WTC11 (cell line): Measurements from ENCODE around the gene TPK1. TPM values are rescaled to one million over a fixed set of nuclear protein-coding genes. Genes with fewer than 3 reads are reported as not detected.

ENCODE experiments used
- ATAC-seq: fragments of 200-7000 bp; cut with Tn5 transposase; 2 replicates; pipeline ENCODE4 v1.10.0; 2021; ENCODE audit warnings: mild to moderate bottlenecking, moderate library complexity
- CTCF ChIA-PET: fragments of 300-600 bp; sonication (Branson Sonifier 250); formaldehyde crosslinking; loops from one replicate; lab custom pipeline; 2021; ENCODE audit warnings: antibody characterized with exemption; lab: Charles Lee
- POLR2A ChIA-PET: fragments of 350-600 bp; sonication (Branson Sonifier 250); formaldehyde crosslinking; loops from one replicate; lab custom pipeline; 2021; ENCODE audit warnings: antibody characterized with exemption; lab: Charles Lee
- DNase-seq: peaks from one replicate; pipeline ENCODE4 v3.0.0; 2021; ENCODE audit warnings: low spot score
- H3K27ac Mint-ChIP-seq: 2 replicates; pipeline ENCODE4 v1.8.0; 2021; ENCODE audit warnings: mixed read lengths
- H3K27me3 Mint-ChIP-seq: 2 replicates; pipeline ENCODE4 v1.8.0; 2021; ENCODE audit warnings: low read depth, mild to moderate bottlenecking, moderate library complexity, mixed read lengths
- H3K36me3 Mint-ChIP-seq: 2 replicates; pipeline ENCODE4 v1.8.0; 2021; ENCODE audit warnings: mixed read lengths
- H3K4me1 Mint-ChIP-seq: 2 replicates; pipeline ENCODE4 v1.8.0; 2022; ENCODE audit warnings: mixed read lengths
- H3K4me3 Mint-ChIP-seq: 2 replicates; pipeline ENCODE4 v1.8.0; 2021; ENCODE audit warnings: mild to moderate bottlenecking, moderate library complexity, mixed read lengths
- H3K9me3 Mint-ChIP-seq: 2 replicates; pipeline ENCODE4 v1.8.0; 2021; ENCODE audit warnings: mixed read lengths
- CBFB ChIP-seq: sonication (generic); formaldehyde crosslinking; IDR thresholded peaks from 2 replicates; pipeline ENCODE4 v1.8.1; 2022; ENCODE audit warnings: mild to moderate bottlenecking, low read depth, missing genetic modification reagents
- ELF4 ChIP-seq: sonication (generic); formaldehyde crosslinking; IDR thresholded peaks from 2 replicates; pipeline ENCODE4 v1.8.1; 2022; ENCODE audit warnings: low read depth, mild to moderate bottlenecking, moderate library complexity, missing genetic modification reagents
- GABPB1 ChIP-seq: sonication (generic); formaldehyde crosslinking; IDR thresholded peaks from 2 replicates; pipeline ENCODE4 v1.8.1; 2023; ENCODE audit warnings: mild to moderate bottlenecking, missing genetic modification reagents
- JUN ChIP-seq: sonication (generic); formaldehyde crosslinking; IDR thresholded peaks from 2 replicates; pipeline ENCODE4 v1.8.0; 2023; ENCODE audit warnings: mild to moderate bottlenecking, missing genetic modification reagents
- KAT7 ChIP-seq: sonication (generic); formaldehyde crosslinking; IDR thresholded peaks from 2 replicates; pipeline ENCODE4 v1.8.1; 2023; ENCODE audit warnings: missing genetic modification reagents, mild to moderate bottlenecking, borderline replicate concordance
- MYBL2 ChIP-seq: sonication (generic); formaldehyde crosslinking; IDR thresholded peaks from 2 replicates; pipeline ENCODE4 v1.8.1; 2023; ENCODE audit warnings: mild to moderate bottlenecking, moderate library complexity, missing genetic modification reagents
- NR3C1 ChIP-seq: sonication (generic); formaldehyde crosslinking; conservative IDR thresholded peaks from 2 replicates; pipeline ENCODE4 v1.8.1; 2023; ENCODE audit warnings: low read depth, mild to moderate bottlenecking, missing genetic modification reagents
- RORB ChIP-seq: fragments of 250-450 bp; sonication (Bioruptor Pico); IDR thresholded peaks from 2 replicates; pipeline ENCODE4 v1.9.0; 2021; ENCODE audit warnings: mild to moderate bottlenecking
- SOX15 ChIP-seq: fragments of 250-450 bp; sonication (Bioruptor Pico); IDR thresholded peaks from 2 replicates; pipeline ENCODE4 v1.9.0; 2021; ENCODE audit warnings: mild to moderate bottlenecking
- TP53 ChIP-seq: sonication (generic); formaldehyde crosslinking; IDR thresholded peaks from 2 replicates; pipeline ENCODE4 v1.8.1; 2023; ENCODE audit warnings: mild to moderate bottlenecking, missing genetic modification reagents
- ZNF423 ChIP-seq: fragments of 250-450 bp; sonication (Bioruptor Pico); IDR thresholded peaks from 2 replicates; pipeline ENCODE4 v2.1.2; 2022; ENCODE audit warnings: mild to moderate bottlenecking, moderate library complexity
- total RNA-seq: library from RNA; stranded (reverse); gene quantifications from 3 replicates; pipeline ENCODE4 v1.2.3, GENCODE V29; 2021
- TF ChIP-seq, protein P1 (sequence below): fragments of 250-450 bp; sonication (Bioruptor Pico); IDR thresholded peaks from 2 replicates; pipeline ENCODE4 v1.9.0; 2021; ENCODE audit warnings: mild to moderate bottlenecking, borderline replicate concordance
- TF ChIP-seq, protein P2 (sequence below): sonication (generic); formaldehyde crosslinking; conservative IDR thresholded peaks from 2 replicates; pipeline ENCODE4 v1.8.1; 2023; ENCODE audit warnings: mild to moderate bottlenecking, low read depth, missing genetic modification reagents, moderate library complexity
- TF ChIP-seq, protein P3 (sequence below): sonication (generic); formaldehyde crosslinking; IDR thresholded peaks from 2 replicates; pipeline ENCODE4 v1.8.0; 2022; ENCODE audit warnings: missing genetic modification reagents
- TF ChIP-seq, protein P4 (sequence below): fragments of 250-450 bp; sonication (Bioruptor Pico); IDR thresholded peaks from 2 replicates; pipeline ENCODE4 v1.9.0; 2021; ENCODE audit warnings: moderate library complexity, mild to moderate bottlenecking, inconsistent platforms, borderline replicate concordance
- TF ChIP-seq, protein P5 (sequence below): fragments of 250-450 bp; sonication (Bioruptor Pico); IDR thresholded peaks from 2 replicates; pipeline ENCODE4 v1.9.0; 2021; ENCODE audit warnings: mild to moderate bottlenecking
- TF ChIP-seq, protein P6 (sequence below): sonication (generic); formaldehyde crosslinking; IDR thresholded peaks from 2 replicates; pipeline ENCODE4 v1.8.1; 2022; ENCODE audit warnings: mild to moderate bottlenecking, missing genetic modification reagents, moderate library complexity, borderline replicate concordance

The TPK1 gene
- total RNA-seq, 1 experiment from 2014 or later = 2.7 TPM

DNA sequence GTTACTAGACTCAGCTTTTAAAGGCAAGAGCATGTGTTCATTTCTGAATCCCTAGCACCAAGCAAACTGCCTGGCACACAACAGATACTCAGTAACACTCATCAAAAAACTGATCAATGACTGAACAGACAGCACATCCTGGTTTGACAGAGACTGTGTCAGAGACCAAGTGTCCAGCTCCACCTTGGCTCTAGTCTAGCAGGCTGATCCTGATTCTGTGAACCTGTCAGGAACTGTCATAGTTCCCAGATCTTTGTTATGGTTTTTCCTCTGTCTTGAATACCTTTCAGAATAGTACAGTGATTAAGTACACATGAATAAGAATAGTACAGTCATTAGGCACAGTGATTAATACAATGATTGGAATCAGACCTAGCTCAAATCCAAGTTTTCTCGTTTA is 53.0 kb downstream of the TPK1 start (continued):
- TF ChIP-seq, protein P1, sequence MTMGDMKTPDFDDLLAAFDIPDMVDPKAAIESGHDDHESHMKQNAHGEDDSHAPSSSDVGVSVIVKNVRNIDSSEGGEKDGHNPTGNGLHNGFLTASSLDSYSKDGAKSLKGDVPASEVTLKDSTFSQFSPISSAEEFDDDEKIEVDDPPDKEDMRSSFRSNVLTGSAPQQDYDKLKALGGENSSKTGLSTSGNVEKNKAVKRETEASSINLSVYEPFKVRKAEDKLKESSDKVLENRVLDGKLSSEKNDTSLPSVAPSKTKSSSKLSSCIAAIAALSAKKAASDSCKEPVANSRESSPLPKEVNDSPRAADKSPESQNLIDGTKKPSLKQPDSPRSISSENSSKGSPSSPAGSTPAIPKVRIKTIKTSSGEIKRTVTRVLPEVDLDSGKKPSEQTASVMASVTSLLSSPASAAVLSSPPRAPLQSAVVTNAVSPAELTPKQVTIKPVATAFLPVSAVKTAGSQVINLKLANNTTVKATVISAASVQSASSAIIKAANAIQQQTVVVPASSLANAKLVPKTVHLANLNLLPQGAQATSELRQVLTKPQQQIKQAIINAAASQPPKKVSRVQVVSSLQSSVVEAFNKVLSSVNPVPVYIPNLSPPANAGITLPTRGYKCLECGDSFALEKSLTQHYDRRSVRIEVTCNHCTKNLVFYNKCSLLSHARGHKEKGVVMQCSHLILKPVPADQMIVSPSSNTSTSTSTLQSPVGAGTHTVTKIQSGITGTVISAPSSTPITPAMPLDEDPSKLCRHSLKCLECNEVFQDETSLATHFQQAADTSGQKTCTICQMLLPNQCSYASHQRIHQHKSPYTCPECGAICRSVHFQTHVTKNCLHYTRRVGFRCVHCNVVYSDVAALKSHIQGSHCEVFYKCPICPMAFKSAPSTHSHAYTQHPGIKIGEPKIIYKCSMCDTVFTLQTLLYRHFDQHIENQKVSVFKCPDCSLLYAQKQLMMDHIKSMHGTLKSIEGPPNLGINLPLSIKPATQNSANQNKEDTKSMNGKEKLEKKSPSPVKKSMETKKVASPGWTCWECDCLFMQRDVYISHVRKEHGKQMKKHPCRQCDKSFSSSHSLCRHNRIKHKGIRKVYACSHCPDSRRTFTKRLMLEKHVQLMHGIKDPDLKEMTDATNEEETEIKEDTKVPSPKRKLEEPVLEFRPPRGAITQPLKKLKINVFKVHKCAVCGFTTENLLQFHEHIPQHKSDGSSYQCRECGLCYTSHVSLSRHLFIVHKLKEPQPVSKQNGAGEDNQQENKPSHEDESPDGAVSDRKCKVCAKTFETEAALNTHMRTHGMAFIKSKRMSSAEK (CRISPR knock-in tag) = no peak
- TF ChIP-seq KAT7 (CRISPR knock-in tag) = no peak

DNA sequence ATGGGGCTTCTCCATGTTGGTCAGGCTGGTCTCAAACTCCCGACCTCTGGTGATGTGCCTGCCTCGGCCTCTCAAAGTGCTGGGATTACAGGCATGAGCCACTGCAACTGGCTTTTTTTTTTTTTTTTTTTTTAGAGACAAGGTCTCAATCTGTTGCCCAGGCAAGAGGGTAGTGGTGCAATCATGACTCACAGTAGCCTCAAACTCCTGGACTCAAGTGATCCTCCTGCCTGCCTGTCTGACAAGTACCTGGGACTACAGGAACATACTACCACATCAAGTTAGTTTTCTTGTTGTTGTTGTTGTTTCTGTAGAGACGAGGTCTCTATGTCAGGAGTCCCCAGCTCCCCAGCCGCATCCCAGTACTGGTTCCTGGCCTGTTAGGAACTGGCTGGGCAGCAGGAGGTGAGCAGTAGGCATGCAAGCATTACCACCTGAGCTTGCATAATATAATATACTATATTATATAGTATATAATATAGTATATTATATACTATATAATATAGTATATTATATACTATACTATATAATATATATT is 55.7 kb downstream of the TPK1 start:
- Mint-ChIP-seq H3K9me3 (peaks cover 11% of the 10 kb centered on the region), H3K36me3 (no peaks in the 10 kb centered on the region), H3K27me3 (no peaks in the 10 kb centered on the region), H3K4me3 (no peak overlapping the region), H3K4me1 (peaks cover 11% of the 10 kb centered on the region), H3K27ac (no peak overlapping the region)
- TF ChIP-seq ZNF423 (no peak), CBFB (CRISPR knock-in tag) (no peak), GABPB1 (CRISPR knock-in tag) (no peak), JUN (no peak), RORB (CRISPR knock-in tag) (no peak), NR3C1 (CRISPR knock-in tag) (no peak), SOX15 (CRISPR knock-in tag) (no peak), TP53 (CRISPR knock-in tag) (no peak), ELF4 (CRISPR knock-in tag) (no peak), MYBL2 (CRISPR knock-in tag) (no peak)
- TF ChIP-seq, protein P2, sequence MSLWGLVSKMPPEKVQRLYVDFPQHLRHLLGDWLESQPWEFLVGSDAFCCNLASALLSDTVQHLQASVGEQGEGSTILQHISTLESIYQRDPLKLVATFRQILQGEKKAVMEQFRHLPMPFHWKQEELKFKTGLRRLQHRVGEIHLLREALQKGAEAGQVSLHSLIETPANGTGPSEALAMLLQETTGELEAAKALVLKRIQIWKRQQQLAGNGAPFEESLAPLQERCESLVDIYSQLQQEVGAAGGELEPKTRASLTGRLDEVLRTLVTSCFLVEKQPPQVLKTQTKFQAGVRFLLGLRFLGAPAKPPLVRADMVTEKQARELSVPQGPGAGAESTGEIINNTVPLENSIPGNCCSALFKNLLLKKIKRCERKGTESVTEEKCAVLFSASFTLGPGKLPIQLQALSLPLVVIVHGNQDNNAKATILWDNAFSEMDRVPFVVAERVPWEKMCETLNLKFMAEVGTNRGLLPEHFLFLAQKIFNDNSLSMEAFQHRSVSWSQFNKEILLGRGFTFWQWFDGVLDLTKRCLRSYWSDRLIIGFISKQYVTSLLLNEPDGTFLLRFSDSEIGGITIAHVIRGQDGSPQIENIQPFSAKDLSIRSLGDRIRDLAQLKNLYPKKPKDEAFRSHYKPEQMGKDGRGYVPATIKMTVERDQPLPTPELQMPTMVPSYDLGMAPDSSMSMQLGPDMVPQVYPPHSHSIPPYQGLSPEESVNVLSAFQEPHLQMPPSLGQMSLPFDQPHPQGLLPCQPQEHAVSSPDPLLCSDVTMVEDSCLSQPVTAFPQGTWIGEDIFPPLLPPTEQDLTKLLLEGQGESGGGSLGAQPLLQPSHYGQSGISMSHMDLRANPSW (CRISPR knock-in tag) = no peak
- TF ChIP-seq, protein P3, sequence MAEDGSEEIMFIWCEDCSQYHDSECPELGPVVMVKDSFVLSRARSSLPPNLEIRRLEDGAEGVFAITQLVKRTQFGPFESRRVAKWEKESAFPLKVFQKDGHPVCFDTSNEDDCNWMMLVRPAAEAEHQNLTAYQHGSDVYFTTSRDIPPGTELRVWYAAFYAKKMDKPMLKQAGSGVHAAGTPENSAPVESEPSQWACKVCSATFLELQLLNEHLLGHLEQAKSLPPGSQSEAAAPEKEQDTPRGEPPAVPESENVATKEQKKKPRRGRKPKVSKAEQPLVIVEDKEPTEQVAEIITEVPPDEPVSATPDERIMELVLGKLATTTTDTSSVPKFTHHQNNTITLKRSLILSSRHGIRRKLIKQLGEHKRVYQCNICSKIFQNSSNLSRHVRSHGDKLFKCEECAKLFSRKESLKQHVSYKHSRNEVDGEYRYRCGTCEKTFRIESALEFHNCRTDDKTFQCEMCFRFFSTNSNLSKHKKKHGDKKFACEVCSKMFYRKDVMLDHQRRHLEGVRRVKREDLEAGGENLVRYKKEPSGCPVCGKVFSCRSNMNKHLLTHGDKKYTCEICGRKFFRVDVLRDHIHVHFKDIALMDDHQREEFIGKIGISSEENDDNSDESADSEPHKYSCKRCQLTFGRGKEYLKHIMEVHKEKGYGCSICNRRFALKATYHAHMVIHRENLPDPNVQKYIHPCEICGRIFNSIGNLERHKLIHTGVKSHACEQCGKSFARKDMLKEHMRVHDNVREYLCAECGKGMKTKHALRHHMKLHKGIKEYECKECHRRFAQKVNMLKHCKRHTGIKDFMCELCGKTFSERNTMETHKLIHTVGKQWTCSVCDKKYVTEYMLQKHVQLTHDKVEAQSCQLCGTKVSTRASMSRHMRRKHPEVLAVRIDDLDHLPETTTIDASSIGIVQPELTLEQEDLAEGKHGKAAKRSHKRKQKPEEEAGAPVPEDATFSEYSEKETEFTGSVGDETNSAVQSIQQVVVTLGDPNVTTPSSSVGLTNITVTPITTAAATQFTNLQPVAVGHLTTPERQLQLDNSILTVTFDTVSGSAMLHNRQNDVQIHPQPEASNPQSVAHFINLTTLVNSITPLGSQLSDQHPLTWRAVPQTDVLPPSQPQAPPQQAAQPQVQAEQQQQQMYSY (CRISPR knock-in tag) = no peak
- TF ChIP-seq, protein P4, sequence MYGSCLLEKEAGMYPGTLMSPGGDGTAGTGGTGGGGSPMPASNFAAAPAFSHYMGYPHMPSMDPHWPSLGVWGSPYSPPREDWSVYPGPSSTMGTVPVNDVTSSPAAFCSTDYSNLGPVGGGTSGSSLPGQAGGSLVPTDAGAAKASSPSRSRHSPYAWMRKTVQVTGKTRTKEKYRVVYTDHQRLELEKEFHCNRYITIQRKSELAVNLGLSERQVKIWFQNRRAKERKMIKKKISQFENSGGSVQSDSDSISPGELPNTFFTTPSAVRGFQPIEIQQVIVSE = no peak
- TF ChIP-seq, protein P5, sequence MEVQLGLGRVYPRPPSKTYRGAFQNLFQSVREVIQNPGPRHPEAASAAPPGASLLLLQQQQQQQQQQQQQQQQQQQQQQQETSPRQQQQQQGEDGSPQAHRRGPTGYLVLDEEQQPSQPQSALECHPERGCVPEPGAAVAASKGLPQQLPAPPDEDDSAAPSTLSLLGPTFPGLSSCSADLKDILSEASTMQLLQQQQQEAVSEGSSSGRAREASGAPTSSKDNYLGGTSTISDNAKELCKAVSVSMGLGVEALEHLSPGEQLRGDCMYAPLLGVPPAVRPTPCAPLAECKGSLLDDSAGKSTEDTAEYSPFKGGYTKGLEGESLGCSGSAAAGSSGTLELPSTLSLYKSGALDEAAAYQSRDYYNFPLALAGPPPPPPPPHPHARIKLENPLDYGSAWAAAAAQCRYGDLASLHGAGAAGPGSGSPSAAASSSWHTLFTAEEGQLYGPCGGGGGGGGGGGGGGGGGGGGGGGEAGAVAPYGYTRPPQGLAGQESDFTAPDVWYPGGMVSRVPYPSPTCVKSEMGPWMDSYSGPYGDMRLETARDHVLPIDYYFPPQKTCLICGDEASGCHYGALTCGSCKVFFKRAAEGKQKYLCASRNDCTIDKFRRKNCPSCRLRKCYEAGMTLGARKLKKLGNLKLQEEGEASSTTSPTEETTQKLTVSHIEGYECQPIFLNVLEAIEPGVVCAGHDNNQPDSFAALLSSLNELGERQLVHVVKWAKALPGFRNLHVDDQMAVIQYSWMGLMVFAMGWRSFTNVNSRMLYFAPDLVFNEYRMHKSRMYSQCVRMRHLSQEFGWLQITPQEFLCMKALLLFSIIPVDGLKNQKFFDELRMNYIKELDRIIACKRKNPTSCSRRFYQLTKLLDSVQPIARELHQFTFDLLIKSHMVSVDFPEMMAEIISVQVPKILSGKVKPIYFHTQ (CRISPR knock-in tag) = no peak
- TF ChIP-seq, protein P6, sequence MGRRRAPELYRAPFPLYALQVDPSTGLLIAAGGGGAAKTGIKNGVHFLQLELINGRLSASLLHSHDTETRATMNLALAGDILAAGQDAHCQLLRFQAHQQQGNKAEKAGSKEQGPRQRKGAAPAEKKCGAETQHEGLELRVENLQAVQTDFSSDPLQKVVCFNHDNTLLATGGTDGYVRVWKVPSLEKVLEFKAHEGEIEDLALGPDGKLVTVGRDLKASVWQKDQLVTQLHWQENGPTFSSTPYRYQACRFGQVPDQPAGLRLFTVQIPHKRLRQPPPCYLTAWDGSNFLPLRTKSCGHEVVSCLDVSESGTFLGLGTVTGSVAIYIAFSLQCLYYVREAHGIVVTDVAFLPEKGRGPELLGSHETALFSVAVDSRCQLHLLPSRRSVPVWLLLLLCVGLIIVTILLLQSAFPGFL (CRISPR knock-in tag) = no peak
- no peak for DNase-seq
- no peak for ATAC-seq
- POLR2A ChIA-PET = no interaction called here
- CTCF ChIA-PET = no interaction called here
